Breast epithelium (tissue), 4 donors: ENCODE measurements around the gene SDS. TPM values are rescaled to one million over a fixed set of nuclear protein-coding genes. Genes with fewer than 3 reads are reported as not detected.

Experiments used
- DNase-seq, 2 donors: peaks; one replicate each; pipeline ENCODE4 v3.0.0-alpha.2; 2019; ENCODE audit warnings: low spot score in 2 of 2
- H3K27ac ChIP-seq, 2 donors: fragments of 200-600 bp; sonication (generic) in 1 of 2; one replicate each; pipeline ENCODE4 v1.5.1; 2016 to 2019; ENCODE audit warnings: mild to moderate bottlenecking in 1 of 2
- H3K27me3 ChIP-seq, 2 donors: fragments of 200-600 bp; sonication (generic) in 1 of 2; one replicate each; pipeline versions ENCODE4 v1.5.1 to v1.6.0; 2017 to 2019; ENCODE audit warnings: control low read depth in 1 of 2, mild to moderate bottlenecking in 1 of 2
- H3K36me3 ChIP-seq: fragments of 200-600 bp; one replicate; pipeline ENCODE4 v1.5.1; 2019
- H3K4me1 ChIP-seq, 2 donors: fragments of 200-600 bp; sonication (generic); one replicate each; pipeline ENCODE4 v1.5.1; 2016 to 2019; ENCODE audit warnings: control low read depth in 1 of 2
- H3K4me3 ChIP-seq, 3 donors: fragments of 200-600 bp; sonication (generic); 1 replicate in 2 of 3; 2 replicates in 1 of 3; pipeline ENCODE4 v1.5.1; 2016 to 2019; ENCODE audit warnings: mild to moderate bottlenecking in 3 of 3, moderate library complexity in 2 of 3
- H3K9me3 ChIP-seq, 2 donors: fragments of 200-600 bp; sonication (generic) in 1 of 2; one replicate each; pipeline ENCODE4 v1.5.1; 2016 to 2019; ENCODE audit warnings: control low read depth in 1 of 2
- POLR2A ChIP-seq: fragments of 450-650 bp; IDR thresholded peaks from one replicate; pipeline ENCODE4 v1.6.1; 2016; ENCODE audit warnings: antibody characterized with exemption, mild to moderate bottlenecking, moderate library complexity
- POLR2AphosphoS5 ChIP-seq, 3 donors: sonication (generic); formaldehyde crosslinking; IDR thresholded peaks; one replicate each; pipeline ENCODE4 v1.6.1; 2017; ENCODE audit warnings: antibody characterized with exemption in 3 of 3
- intact Hi-C: fragments of 100-400 bp; cut with DNase I; formaldehyde crosslinking; loops from one replicate; pipeline ENCODE4 v1.15.1; 2023; ENCODE audit warnings: low total_unique reads
- total RNA-seq, 3 donors: library from RNA; depleted of rRNA; stranded (reverse); fragments of >200 nt; gene quantifications; one replicate each; pipeline ENCODE4 v1.1.0, GENCODE V29; 2016
- TF ChIP-seq, protein P1 (sequence below), 3 donors: fragments of 450-650 bp; IDR thresholded peaks; one replicate each; pipeline ENCODE4 v1.5.1; 2016 to 2017; ENCODE audit warnings: antibody characterized with exemption in 3 of 3, mild to moderate bottlenecking in 3 of 3, moderate library complexity in 3 of 3

SDS gene
- total RNA-seq, 3 donors from 2014 or later, result 0.66 to 12.0 (median 0.80) TPM

DNA sequence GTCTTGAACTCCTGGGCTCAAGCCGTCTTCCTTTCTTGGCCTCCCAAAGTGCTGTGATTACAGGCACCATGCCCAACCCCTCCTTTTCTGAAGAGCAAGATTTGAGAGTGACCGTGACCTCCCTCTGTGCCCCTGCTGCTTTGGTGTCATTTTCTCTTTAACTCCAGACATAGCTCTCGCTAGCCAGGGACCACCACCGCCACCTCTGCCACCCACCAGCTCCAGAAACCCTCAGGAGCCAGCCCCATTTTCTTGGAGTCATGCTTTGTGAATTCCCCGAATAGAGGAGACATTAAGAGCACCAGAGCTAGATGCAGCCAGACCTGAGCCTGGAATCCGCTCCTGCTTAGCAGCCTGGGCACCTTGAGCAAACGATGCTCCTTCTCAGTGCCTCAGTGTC, 36.6 kb upstream of the SDS start:
- TF ChIP-seq, protein P1, sequence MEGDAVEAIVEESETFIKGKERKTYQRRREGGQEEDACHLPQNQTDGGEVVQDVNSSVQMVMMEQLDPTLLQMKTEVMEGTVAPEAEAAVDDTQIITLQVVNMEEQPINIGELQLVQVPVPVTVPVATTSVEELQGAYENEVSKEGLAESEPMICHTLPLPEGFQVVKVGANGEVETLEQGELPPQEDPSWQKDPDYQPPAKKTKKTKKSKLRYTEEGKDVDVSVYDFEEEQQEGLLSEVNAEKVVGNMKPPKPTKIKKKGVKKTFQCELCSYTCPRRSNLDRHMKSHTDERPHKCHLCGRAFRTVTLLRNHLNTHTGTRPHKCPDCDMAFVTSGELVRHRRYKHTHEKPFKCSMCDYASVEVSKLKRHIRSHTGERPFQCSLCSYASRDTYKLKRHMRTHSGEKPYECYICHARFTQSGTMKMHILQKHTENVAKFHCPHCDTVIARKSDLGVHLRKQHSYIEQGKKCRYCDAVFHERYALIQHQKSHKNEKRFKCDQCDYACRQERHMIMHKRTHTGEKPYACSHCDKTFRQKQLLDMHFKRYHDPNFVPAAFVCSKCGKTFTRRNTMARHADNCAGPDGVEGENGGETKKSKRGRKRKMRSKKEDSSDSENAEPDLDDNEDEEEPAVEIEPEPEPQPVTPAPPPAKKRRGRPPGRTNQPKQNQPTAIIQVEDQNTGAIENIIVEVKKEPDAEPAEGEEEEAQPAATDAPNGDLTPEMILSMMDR (IDR thresholded peaks at IDR 0.05), result no peak
- TF ChIP-seq POLR2A, result no peak
- TF ChIP-seq POLR2AphosphoS5 (IDR thresholded peaks at IDR 0.05), result no peak
- no peaks in the 10 kb centered on the region for H3K36me3 ChIP-seq
- no peak overlapping the region for H3K27ac ChIP-seq
- DNase-seq, result no peak
- intact Hi-C loops, result no loop called here
- no peaks in the 10 kb centered on the region for H3K27me3 ChIP-seq
- no peak overlapping the region for H3K4me3 ChIP-seq
- no peaks in the 10 kb centered on the region for H3K4me1 ChIP-seq
- peaks cover 0 to under 1% of the 10 kb centered on the region in 2 donors for H3K9me3 ChIP-seq

DNA sequence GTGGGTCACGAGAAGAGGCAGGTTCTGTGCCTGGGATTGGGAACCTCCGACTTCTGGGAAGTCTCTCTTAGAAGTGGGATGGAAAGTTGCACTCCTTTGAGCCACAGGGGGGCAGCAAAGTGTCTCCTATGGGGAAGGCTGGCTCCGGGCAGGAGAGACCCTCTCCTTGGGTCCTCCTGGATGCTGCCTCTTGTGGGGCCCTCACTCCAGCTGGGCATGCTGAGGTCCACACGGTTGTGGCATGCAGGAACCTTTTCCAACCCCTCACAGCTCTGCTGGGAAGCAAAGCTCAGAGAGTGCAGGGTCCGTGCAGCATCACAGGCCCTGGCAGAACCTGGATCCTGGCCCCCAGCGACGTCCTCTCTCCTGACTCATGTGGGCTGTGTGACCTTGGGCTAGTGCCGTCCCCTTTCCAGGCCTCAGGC, 35.9 kb upstream of the SDS start:
- H3K9me3 ChIP-seq, result no peaks in the 10 kb centered on the region
- no peaks in the 10 kb centered on the region for H3K36me3 ChIP-seq
- H3K27me3 ChIP-seq, result no peaks in the 10 kb centered on the region
- no peak for TF ChIP-seq POLR2AphosphoS5 (IDR thresholded peaks at IDR 0.05)
- no peak for TF ChIP-seq POLR2A
- TF ChIP-seq, protein P1 (IDR thresholded peaks at IDR 0.05), result peak in 1 of 3 donors; percentile 37
- H3K27ac ChIP-seq, result no peak overlapping the region
- no peak for DNase-seq
- no peaks in the 10 kb centered on the region for H3K4me1 ChIP-seq
- intact Hi-C loops, result no loop called here
- no peak overlapping the region for H3K4me3 ChIP-seq

DNA sequence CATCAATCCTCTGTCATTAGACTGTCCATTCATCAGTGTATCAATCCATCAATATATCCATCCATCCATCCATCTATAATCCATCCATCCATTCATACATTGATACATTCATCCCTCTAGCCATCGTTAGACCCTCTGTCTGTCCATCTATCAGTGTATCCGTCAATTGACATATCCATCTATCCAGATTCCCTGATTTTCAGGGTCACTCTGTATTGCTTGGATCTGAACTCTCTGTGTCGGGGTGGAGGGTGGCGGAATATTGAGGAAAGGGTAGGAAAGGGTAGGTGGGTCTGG, 35.6 kb upstream of the SDS start:
- TF ChIP-seq POLR2AphosphoS5 (IDR thresholded peaks at IDR 0.05), result no peak
- TF ChIP-seq, protein P1 (IDR thresholded peaks at IDR 0.05), result no peak
- no peak for TF ChIP-seq POLR2A
- Histone ChIP-seq H3K36me3 (no peaks in the 10 kb centered on the region), H3K27ac (no peak overlapping the region), H3K4me1 (no peaks in the 10 kb centered on the region), H3K27me3 (no peaks in the 10 kb centered on the region), H3K9me3 (no peaks in the 10 kb centered on the region), H3K4me3 (no peak overlapping the region)
- no peak for DNase-seq
- intact Hi-C loops, result no loop called here

DNA sequence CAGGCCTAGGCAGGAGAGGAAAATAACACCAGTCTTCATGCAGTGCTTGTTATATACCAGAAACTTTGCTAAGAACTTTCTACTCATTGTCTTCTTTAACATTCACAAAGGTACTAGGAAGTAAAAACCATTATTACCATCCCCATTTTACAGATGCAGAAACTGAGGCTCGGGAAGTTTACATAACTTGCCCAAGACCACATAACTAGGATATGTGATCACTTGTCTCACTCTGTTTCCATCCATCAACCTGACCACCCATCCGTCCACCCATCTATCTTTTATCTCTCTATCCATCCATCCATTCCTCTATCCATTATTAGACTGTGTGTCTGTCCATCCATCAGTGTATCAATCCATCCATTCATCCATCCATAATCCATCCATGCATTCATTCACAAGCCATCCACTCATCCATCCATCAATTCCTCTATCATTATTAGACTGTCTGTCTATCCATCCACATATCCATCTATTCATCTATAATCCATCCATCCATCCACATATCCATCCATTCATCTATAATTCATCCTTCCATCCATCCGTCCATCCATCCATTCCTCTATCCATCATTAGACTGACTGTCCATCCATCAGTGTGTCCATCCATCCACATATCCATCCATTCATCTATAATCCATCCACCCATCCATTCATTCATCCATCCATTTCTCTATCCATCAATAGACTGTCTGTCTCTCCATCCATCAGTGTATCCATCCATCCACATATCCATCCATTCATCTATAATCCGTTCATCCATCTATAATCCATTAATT, 35.0 kb upstream of the SDS start:
- no peaks in the 10 kb centered on the region for H3K9me3 ChIP-seq
- H3K27me3 ChIP-seq, result no peaks in the 10 kb centered on the region

DNA sequence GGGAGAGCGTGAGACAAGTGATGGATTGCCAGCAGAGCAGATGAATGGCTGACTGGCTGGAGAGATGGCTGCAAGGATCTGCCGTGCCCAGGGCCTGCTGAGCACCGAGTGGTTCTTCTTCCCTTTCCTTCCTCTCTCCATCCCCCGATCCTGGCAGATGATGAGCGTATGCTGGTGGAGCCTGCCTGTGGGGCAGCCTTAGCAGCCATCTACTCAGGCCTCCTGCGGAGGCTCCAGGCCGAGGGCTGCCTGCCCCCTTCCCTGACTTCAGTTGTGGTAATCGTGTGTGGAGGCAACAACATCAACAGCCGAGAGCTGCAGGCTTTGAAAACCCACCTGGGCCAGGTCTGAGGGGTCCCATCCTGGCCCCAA, 34.0 kb upstream of the SDS start:
- H3K36me3 ChIP-seq, result no peaks in the 10 kb centered on the region
- no peak overlapping the region for H3K27ac ChIP-seq
- no peak for DNase-seq
- TF ChIP-seq, protein P1 (IDR thresholded peaks at IDR 0.05), result no peak
- TF ChIP-seq POLR2AphosphoS5 (IDR thresholded peaks at IDR 0.05) (no peak), POLR2A (no peak)
- intact Hi-C loops, result no loop called here
- no peak overlapping the region for H3K4me3 ChIP-seq
- H3K27me3 ChIP-seq, result no peaks in the 10 kb centered on the region
- H3K4me1 ChIP-seq, result no peaks in the 10 kb centered on the region
- H3K9me3 ChIP-seq, result no peaks in the 10 kb centered on the region

More for the DNA sequence above, 35.0 kb upstream of the SDS start:
- no peak for DNase-seq
- H3K27ac ChIP-seq, result no peak overlapping the region
- H3K4me1 ChIP-seq, result no peaks in the 10 kb centered on the region
- TF ChIP-seq, protein P1 (IDR thresholded peaks at IDR 0.05), result no peak
- no peak for TF ChIP-seq POLR2AphosphoS5 (IDR thresholded peaks at IDR 0.05)
- no peak for TF ChIP-seq POLR2A
- H3K36me3 ChIP-seq, result no peaks in the 10 kb centered on the region
- intact Hi-C loops, result no loop called here
- no peak overlapping the region for H3K4me3 ChIP-seq
